DMS 273 treated with DMSO at 0.1 percent for 48 hours (cell line): ENCODE data around the gene OXER1.

Source experiments
- DNase-seq: peaks from one replicate; lab custom pipeline; 2025; lab: John Stamatoyannopoulos, UW

Gene OXER1

GRCh38 chr2:42793334-42794270 lies 29.7 kb upstream of the OXER1 start:
- no peak for DNase-seq

GRCh38 chr2:42792583-42793333 lies 28.8 kb upstream of the OXER1 start, which contains the start of gene HAAO:
Gene HAAO (minus strand): TSS chr2:42792583. CDS start chr2:42792536, 47 bp downstream.
- no peak for DNase-seq

- no peak for DNase-seq
Measured at GRCh38 chr2:42792087-42792582, 28.2 kb upstream of the OXER1 start.

GRCh38 chr2:42791606-42792005 lies 27.7 kb upstream of the OXER1 start:
- no peak for DNase-seq

- no peak for DNase-seq
Measured at GRCh38 chr2:42789751-42790150, 25.8 kb upstream of the OXER1 start.

- DNase-seq: no peak
Measured at GRCh38 chr2:42788882-42789281, 24.9 kb upstream of the OXER1 start.

GRCh38 chr2:42788478-42788793 lies 24.5 kb upstream of the OXER1 start:
- no peak for DNase-seq

- no peak for DNase-seq
Measured at GRCh38 chr2:42787788-42788477, 24.0 kb upstream of the OXER1 start.

GRCh38 chr2:42787424-42787787 lies 23.5 kb upstream of the OXER1 start:
- DNase-seq: no peak

- no peak for DNase-seq
Measured at GRCh38 chr2:42786561-42787345, 22.8 kb upstream of the OXER1 start.

GRCh38 chr2:42784204-42784880 lies 20.4 kb upstream of the OXER1 start:
- DNase-seq: no peak

GRCh38 chr2:42783511-42783910 lies 19.6 kb upstream of the OXER1 start:
- DNase-seq: no peak

GRCh38 chr2:42781181-42781580 lies 17.2 kb upstream of the OXER1 start:
- no peak for DNase-seq

GRCh38 chr2:42777883-42778805 lies 14.2 kb upstream of the OXER1 start:
- DNase-seq: no peak

- DNase-seq: no peak
Measured at GRCh38 chr2:42775810-42776209, 11.9 kb upstream of the OXER1 start.

- DNase-seq: no peak
Measured at GRCh38 chr2:42775186-42775585, 11.3 kb upstream of the OXER1 start.

- no peak for DNase-seq
Measured at GRCh38 chr2:42771546-42772153, 7.7 kb upstream of the OXER1 start.

- peak; percentile 33 for DNase-seq
Measured at GRCh38 chr2:42770288-42771131, 6.6 kb upstream of the OXER1 start.
